Thyroid gland (tissue), 4 donors: Measurements from ENCODE around the gene PKNOX2. TPM values are rescaled to one million over a fixed set of nuclear protein-coding genes. Genes with fewer than 3 reads are reported as not detected.

Experiments
- DNase-seq, 2 donors: peaks; one replicate each; pipeline ENCODE4 v3.0.0-alpha.2; 2019
- H3K27ac ChIP-seq, 3 donors: fragments of 200-600 bp; sonication (generic); 1 replicate in 2 of 3; 2 replicates in 1 of 3; pipeline ENCODE4 v1.5.1; 2016 to 2019; ENCODE audit warnings: mild to moderate bottlenecking in 1 of 3, moderate library complexity in 1 of 3
- H3K27me3 ChIP-seq: fragments of 200-600 bp; sonication (generic); one replicate; pipeline ENCODE4 v1.5.1; 2019
- H3K36me3 ChIP-seq, 2 donors: fragments of 200-600 bp; sonication (generic); one replicate each; pipeline ENCODE4 v1.5.1; 2016 to 2019
- H3K4me1 ChIP-seq, 2 donors: fragments of 200-600 bp; sonication (generic); one replicate each; pipeline ENCODE4 v1.5.1; 2017 to 2019
- H3K4me3 ChIP-seq, 3 donors: fragments of 200-600 bp; sonication (generic); replicated peaks in 1 of 3; 1 replicate in 2 of 3; 2 replicates in 1 of 3; pipeline ENCODE4 v1.5.1; 2016; ENCODE audit warnings: mild to moderate bottlenecking in 1 of 3
- H3K9me3 ChIP-seq: fragments of 200-600 bp; sonication (generic); one replicate; pipeline ENCODE4 v1.5.1; 2017
- CTCF ChIP-seq, 6 experiments: fragments of 200-600 bp in 3 of 6; fragments of 450-650 bp in 3 of 6; sonication (generic) in 3 of 6; IDR thresholded peaks; one replicate each; pipeline ENCODE4 v1.5.1; 2016 to 2019; ENCODE audit warnings: antibody characterized with exemption in 6 of 6, mild to moderate bottlenecking in 2 of 6, inconsistent platforms in 1 of 6, moderate library complexity in 1 of 6
- POLR2A ChIP-seq, 2 donors: fragments of 450-650 bp; IDR thresholded peaks; one replicate each; pipeline ENCODE4 v1.6.1; 2017; ENCODE audit warnings: antibody characterized with exemption in 2 of 2, mild to moderate bottlenecking in 2 of 2, moderate library complexity in 1 of 2
- WGBS, 2 donors: methylation state at CpG; one replicate each; pipeline ENCODE4 v1.1.5; 2017; 5-methylcytosine and 5-hydroxymethylcytosine counted together
- intact Hi-C: fragments of 100-400 bp; cut with DNase I; formaldehyde crosslinking; loops from one replicate; pipeline ENCODE4 v1.15.1; 2023
- total RNA-seq, 4 donors: library from RNA; depleted of rRNA; stranded (reverse); fragments of >200 nt; gene quantifications; one replicate each; pipeline ENCODE4 v1.2.3, GENCODE V29; 2016

The PKNOX2 gene
- total RNA-seq, 4 donors from 2014 or later: 6.3 to 28.0 (median 18.7) TPM

- DNase-seq: no peak
- Histone ChIP-seq H3K4me1 (no peaks in the 10 kb centered on the region), H3K9me3 (no peaks in the 10 kb centered on the region), H3K36me3 (peaks cover 5 to 12% of the 10 kb centered on the region in 2 donors), H3K27ac (no peak overlapping the region), H3K4me3 (no peak overlapping the region), H3K27me3 (no peaks in the 10 kb centered on the region)
- TF ChIP-seq POLR2A (IDR thresholded peaks at IDR 0.05): no peak
- intact Hi-C loops: no loop called here
- 80 to 91% methylated on average over 14 of the region's 14 CpGs for WGBS, 2 donors
Observed at GRCh38 chr11:125426818-125427528, 262.4 kb downstream of the PKNOX2 start.

- 86 to 88% methylated on average over 10 to 11 of the region's 11 CpGs for WGBS, 2 donors
- no peaks in the 10 kb centered on the region for H3K27me3 ChIP-seq
- intact Hi-C loops: no loop called here
- H3K4me1 ChIP-seq: no peaks in the 10 kb centered on the region
- no peak for TF ChIP-seq CTCF (IDR thresholded peaks at IDR 0.05)
- no peak for TF ChIP-seq POLR2A (IDR thresholded peaks at IDR 0.05)
- no peak overlapping the region for H3K27ac ChIP-seq
- H3K4me3 ChIP-seq: no peak overlapping the region
- H3K36me3 ChIP-seq: peaks cover 5 to 12% of the 10 kb centered on the region in 2 donors
- H3K9me3 ChIP-seq: no peaks in the 10 kb centered on the region
- DNase-seq: no peak
Observed at GRCh38 chr11:125428486-125429173, 264.1 kb downstream of the PKNOX2 start.

GRCh38 chr11:125429174-125429707, 264.7 kb downstream of the PKNOX2 start:
- Histone ChIP-seq H3K27me3 (no peaks in the 10 kb centered on the region), H3K4me3 (no peak overlapping the region), H3K9me3 (no peaks in the 10 kb centered on the region), H3K27ac (no peak overlapping the region), H3K4me1 (no peaks in the 10 kb centered on the region), H3K36me3 (peaks cover 5 to 12% of the 10 kb centered on the region in 2 donors)
- DNase-seq: peak; percentile 40 to 46
- intact Hi-C loops: no loop called here
- peak in 4 of 6 experiments; percentile 3 to 52 (median 34) for TF ChIP-seq CTCF (IDR thresholded peaks at IDR 0.05)
- no peak for TF ChIP-seq POLR2A (IDR thresholded peaks at IDR 0.05)
- 64 to 75% methylated on average over 1 to 6 of the region's 6 CpGs for WGBS, 2 donors

GRCh38 chr11:125429807-125430678, 265.5 kb downstream of the PKNOX2 start:
- intact Hi-C loops: no loop called here
- 87 to 92% methylated on average over 16 to 18 of the region's 18 CpGs for WGBS, 2 donors
- DNase-seq: no peak
- no peak overlapping the region for H3K27ac ChIP-seq
- H3K4me1 ChIP-seq: no peaks in the 10 kb centered on the region
- TF ChIP-seq CTCF (IDR thresholded peaks at IDR 0.05) (no peak), POLR2A (IDR thresholded peaks at IDR 0.05) (no peak)
- no peaks in the 10 kb centered on the region for H3K9me3 ChIP-seq
- peaks cover 5 to 12% of the 10 kb centered on the region in 2 donors for H3K36me3 ChIP-seq
- H3K27me3 ChIP-seq: no peaks in the 10 kb centered on the region
- no peak overlapping the region for H3K4me3 ChIP-seq

DNA sequence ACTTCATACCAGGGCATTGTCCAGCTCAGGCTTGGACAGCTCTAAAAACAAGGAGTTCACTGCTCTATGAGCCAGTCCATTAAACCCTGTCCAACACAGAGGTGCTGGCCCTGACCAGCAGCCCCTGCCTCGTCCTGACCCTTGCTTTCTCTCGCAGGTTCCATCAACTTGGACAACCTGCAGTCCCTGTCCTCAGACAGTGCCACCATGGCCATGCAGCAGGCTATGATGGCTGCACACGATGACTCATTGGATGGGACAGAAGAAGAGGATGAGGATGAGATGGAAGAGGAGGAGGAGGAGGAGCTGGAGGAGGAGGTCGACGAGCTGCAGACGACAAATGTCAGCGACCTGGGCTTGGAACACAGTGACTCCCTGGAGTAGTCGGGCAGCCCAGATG, 266.5 kb downstream of the PKNOX2 start:
- no peak for DNase-seq
- no peak overlapping the region for H3K27ac ChIP-seq
- H3K4me1 ChIP-seq: no peaks in the 10 kb centered on the region
- peaks cover 5 to 12% of the 10 kb centered on the region in 2 donors for H3K36me3 ChIP-seq
- TF ChIP-seq CTCF (IDR thresholded peaks at IDR 0.05) (no peak), POLR2A (IDR thresholded peaks at IDR 0.05) (no peak)
- no peak overlapping the region for H3K4me3 ChIP-seq
- H3K9me3 ChIP-seq: no peaks in the 10 kb centered on the region
- H3K27me3 ChIP-seq: no peaks in the 10 kb centered on the region
- WGBS, 2 donors: 83 to 88% methylated on average over 8 of the region's 8 CpGs
- intact Hi-C loops: no loop called here
